Endodermal cell (in vitro differentiated cells): ENCODE results near the gene SLC47A2. TPM values are rescaled to one million over a fixed set of nuclear protein-coding genes. Genes with fewer than 3 reads are reported as not detected.
"Not testable (repeated sequence)": the region's sequence is repeated elsewhere in the genome, so short reads cannot be mapped to it uniquely, and the experiment has no call there.

ENCODE experiments used
- DNase-seq: peaks from one replicate; pipeline ENCODE4 v3.0.0-alpha.2; 2017
- H3K27ac ChIP-seq: 2 replicates; pipeline ENCODE4 v1.5.1; 2013; ENCODE audit warnings: mild to moderate bottlenecking, low read depth, low read length, moderate library complexity
- H3K27me3 ChIP-seq: 2 replicates; pipeline ENCODE4 v1.6.1; 2013; ENCODE audit warnings: mild to moderate bottlenecking, low read length, moderate library complexity; ENCODE audit not compliant: insufficient read depth, control insufficient read depth, poor library complexity, severe bottlenecking
- H3K36me3 ChIP-seq: 2 replicates; pipeline ENCODE4 v1.7.0; 2013; ENCODE audit warnings: mild to moderate bottlenecking, low read length, moderate library complexity; ENCODE audit not compliant: control insufficient read depth, insufficient read depth
- H3K4me1 ChIP-seq: one replicate; pipeline ENCODE4 v1.7.0; 2013; ENCODE audit warnings: low read length; ENCODE audit not compliant: control insufficient read depth, insufficient read depth
- H3K4me3 ChIP-seq: 2 replicates; pipeline ENCODE4 v1.5.1; 2013; ENCODE audit warnings: mild to moderate bottlenecking, low read length, moderate library complexity
- H3K9ac ChIP-seq: 2 replicates; pipeline ENCODE4 v1.6.1; 2013; ENCODE audit warnings: mild to moderate bottlenecking, low read length, moderate library complexity; ENCODE audit not compliant: poor library complexity, severe bottlenecking; ENCODE audit errors: extremely low read depth
- H3K9me3 ChIP-seq: 2 replicates; pipeline ENCODE4 v1.6.1; 2013; ENCODE audit warnings: mild to moderate bottlenecking, low read length, moderate library complexity; ENCODE audit not compliant: control insufficient read depth
- H3K27ac Mint-ChIP-seq: 2 replicates; pipeline ENCODE4 v1.8.0; 2020; ENCODE audit warnings: mixed read lengths
- H3K27me3 Mint-ChIP-seq: 2 replicates; pipeline ENCODE4 v1.8.0; 2021; ENCODE audit warnings: mild to moderate bottlenecking, mixed read lengths; ENCODE audit not compliant: insufficient read depth
- H3K36me3 Mint-ChIP-seq: 2 replicates; pipeline ENCODE4 v1.8.0; 2020; ENCODE audit warnings: low read depth, mixed read lengths
- H3K4me1 Mint-ChIP-seq: 2 replicates; pipeline ENCODE4 v1.8.0; 2020; ENCODE audit warnings: mixed read lengths
- H3K4me3 Mint-ChIP-seq: 2 replicates; pipeline ENCODE4 v1.8.0; 2020; ENCODE audit warnings: mild to moderate bottlenecking, moderate library complexity, mixed read lengths
- H3K9me3 Mint-ChIP-seq: 2 replicates; pipeline ENCODE4 v1.8.0; 2020; ENCODE audit warnings: mild to moderate bottlenecking, mixed read lengths
- WGBS, 2 experiments: methylation state at CpG; one replicate each; pipeline versions ENCODE4 v1.1.5 to v1.1.7; 2013; ENCODE audit warnings: missing lambda C conversion rate in 2 of 2, mixed read lengths in 1 of 2; ENCODE audit not compliant: insufficient coverage in 1 of 2, insufficient read length in 1 of 2; 5-methylcytosine and 5-hydroxymethylcytosine counted together
- total RNA-seq, 2 donors: library from RNA; stranded (reverse); fragmentation: NEBNext Ultra II Directional in 1 of 2; extraction: Animal tissue kit (Norgen Biotek cat#: 25700) in 1 of 2; gene quantifications; 2 replicates in 1 of 2; 3 replicates in 1 of 2; pipeline ENCODE4 v1.2.1, GENCODE V29; 2021
- TF ChIP-seq, protein P1 (sequence below): fragments of 200-600 bp; sonication (generic); conservative IDR thresholded peaks from 2 replicates; pipeline ENCODE4 v1.5.0; 2021; ENCODE audit warnings: antibody characterized with exemption, mild to moderate bottlenecking

Gene SLC47A2
- total RNA-seq, 2 donors from 2014 or later: not detected

DNA sequence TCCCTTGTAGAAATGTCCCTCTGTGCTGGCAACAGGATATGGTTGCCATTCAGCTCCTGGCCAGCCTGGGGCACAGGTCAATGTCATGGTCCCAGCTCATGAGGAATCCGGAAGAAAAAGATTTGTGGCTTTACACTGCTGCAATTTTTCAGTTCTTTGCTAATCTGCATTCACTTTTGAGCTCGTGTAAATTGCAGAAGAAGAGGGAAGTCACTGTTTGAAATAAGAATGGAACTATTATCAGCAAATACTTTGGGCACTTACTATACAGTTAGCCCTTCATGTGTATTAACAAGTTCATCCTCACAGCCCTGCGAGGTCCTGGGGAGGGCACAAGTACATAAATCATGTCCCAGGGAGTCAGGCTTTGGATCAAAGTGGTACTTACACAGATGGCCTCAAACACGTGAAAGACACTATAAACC is 14.2 kb downstream of the SLC47A2 start:
- H3K36me3 Mint-ChIP-seq: no peaks in the 10 kb centered on the region
- WGBS, 2 experiments: 86 to 89% methylated on average over 4 of the region's 4 CpGs
- no peaks in the 10 kb centered on the region for H3K9me3 Mint-ChIP-seq
- Histone ChIP-seq H3K9ac (no peak overlapping the region), H3K4me1 (peaks cover 8% of the 10 kb centered on the region), H3K36me3 (no peaks in the 10 kb centered on the region), H3K27me3 (no peaks in the 10 kb centered on the region), H3K9me3 (no peaks in the 10 kb centered on the region), H3K27ac (no peak overlapping the region), H3K4me3 (no peak overlapping the region)
- TF ChIP-seq, protein P1, sequence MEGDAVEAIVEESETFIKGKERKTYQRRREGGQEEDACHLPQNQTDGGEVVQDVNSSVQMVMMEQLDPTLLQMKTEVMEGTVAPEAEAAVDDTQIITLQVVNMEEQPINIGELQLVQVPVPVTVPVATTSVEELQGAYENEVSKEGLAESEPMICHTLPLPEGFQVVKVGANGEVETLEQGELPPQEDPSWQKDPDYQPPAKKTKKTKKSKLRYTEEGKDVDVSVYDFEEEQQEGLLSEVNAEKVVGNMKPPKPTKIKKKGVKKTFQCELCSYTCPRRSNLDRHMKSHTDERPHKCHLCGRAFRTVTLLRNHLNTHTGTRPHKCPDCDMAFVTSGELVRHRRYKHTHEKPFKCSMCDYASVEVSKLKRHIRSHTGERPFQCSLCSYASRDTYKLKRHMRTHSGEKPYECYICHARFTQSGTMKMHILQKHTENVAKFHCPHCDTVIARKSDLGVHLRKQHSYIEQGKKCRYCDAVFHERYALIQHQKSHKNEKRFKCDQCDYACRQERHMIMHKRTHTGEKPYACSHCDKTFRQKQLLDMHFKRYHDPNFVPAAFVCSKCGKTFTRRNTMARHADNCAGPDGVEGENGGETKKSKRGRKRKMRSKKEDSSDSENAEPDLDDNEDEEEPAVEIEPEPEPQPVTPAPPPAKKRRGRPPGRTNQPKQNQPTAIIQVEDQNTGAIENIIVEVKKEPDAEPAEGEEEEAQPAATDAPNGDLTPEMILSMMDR: no peak
- H3K27me3 Mint-ChIP-seq: no peaks in the 10 kb centered on the region
- DNase-seq: no peak
- H3K4me1 Mint-ChIP-seq: peaks cover 15% of the 10 kb centered on the region
- H3K4me3 Mint-ChIP-seq: no peak overlapping the region
- H3K27ac Mint-ChIP-seq: no peak overlapping the region

DNA sequence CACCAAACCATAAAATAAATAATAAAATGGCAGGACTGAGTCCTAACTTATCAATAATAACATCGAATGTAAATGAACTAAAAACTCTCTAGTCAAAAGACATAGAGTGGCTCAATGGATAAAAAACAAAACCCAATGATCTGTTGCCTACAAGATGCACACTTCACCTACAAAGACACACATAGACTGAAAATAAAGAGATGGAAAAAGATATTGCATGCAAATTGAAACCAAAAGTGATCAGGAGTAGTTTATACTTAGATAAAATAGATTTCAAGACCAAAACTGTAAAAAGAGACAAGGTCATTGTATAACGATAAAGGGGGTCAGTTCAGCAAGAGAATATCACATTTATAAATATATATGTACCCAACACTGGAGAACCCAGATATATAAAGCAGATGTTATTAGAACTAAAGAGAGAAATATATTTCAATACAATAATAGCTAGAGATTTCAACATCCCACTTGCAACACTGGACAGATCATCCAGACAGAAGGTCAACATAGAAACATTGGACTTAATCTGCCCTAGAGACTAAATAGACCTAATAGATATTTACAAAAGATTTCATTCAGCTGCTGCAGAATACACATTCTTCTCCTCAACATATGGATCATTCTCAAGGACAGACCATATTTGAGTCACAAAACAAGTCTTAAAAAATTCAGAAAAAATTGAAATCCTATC is 29.8 kb downstream of the SLC47A2 start:
- no peak overlapping the region for H3K27ac ChIP-seq
- TF ChIP-seq, protein P1: no peak
- H3K4me3 ChIP-seq: no peak overlapping the region
- H3K9me3 Mint-ChIP-seq: peaks cover 46% of the 10 kb centered on the region
- 82% methylated on average over 1 of the region's 2 CpGs; no CpG with 5 or more reads in 1 of the 2 experiments for WGBS, 2 experiments
- H3K9me3 ChIP-seq: peaks cover 23% of the 10 kb centered on the region
- peaks cover 49% of the 10 kb centered on the region for H3K36me3 Mint-ChIP-seq
- no peaks in the 10 kb centered on the region for H3K27me3 ChIP-seq
- no peak overlapping the region for H3K9ac ChIP-seq
- H3K27me3 Mint-ChIP-seq: no peaks in the 10 kb centered on the region
- H3K27ac Mint-ChIP-seq: no peak overlapping the region
- H3K4me3 Mint-ChIP-seq: no peak overlapping the region
- H3K4me1 ChIP-seq: no peaks in the 10 kb centered on the region
- H3K36me3 ChIP-seq: peaks cover 1% of the 10 kb centered on the region
- no peak for DNase-seq
- H3K4me1 Mint-ChIP-seq: no peaks in the 10 kb centered on the region

DNA sequence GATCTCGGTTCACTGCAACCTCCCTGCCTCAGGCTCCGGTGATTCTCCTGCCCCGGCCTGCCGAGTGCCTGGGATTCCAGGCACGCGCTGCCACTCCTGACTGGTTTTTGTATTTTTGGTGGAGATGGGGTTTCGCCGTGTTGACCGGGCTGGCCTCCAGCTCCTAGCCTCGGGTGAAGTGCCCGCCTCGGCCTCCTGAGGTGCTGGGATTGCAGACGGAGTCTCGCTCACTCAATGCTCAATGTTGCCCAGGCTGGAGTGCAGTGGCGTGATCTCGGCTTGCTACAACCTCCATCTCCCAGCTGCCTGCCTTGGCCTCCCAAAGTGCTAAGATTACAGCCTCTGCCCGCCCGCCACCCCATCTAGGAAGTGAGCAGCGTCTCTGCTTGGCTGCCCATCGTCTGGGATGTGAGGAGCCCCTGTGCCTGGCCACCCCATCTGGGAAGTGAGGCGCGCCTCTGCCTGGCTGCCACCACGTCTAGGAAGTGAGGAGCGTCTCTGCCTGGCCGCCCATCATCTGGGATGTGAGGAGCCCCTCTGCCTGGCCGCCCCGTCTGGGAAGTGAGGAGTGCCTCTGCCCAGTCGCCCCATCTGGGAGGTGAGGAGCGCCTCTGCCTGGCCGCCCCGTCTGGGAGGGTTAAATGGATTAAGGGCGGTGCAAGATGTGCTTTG is 31.3 kb downstream of the SLC47A2 start:
- not testable (repeated sequence) for H3K4me1 Mint-ChIP-seq, H3K9ac ChIP-seq, H3K4me1 ChIP-seq, H3K4me3 ChIP-seq, DNase-seq, H3K36me3 ChIP-seq, H3K4me3 Mint-ChIP-seq, H3K27me3 ChIP-seq, H3K27me3 Mint-ChIP-seq, H3K27ac ChIP-seq, H3K27ac Mint-ChIP-seq
- Mint-ChIP-seq H3K9me3 (peaks cover 34% of the 10 kb centered on the region), H3K36me3 (peaks cover 48% of the 10 kb centered on the region)
- WGBS, 2 experiments: 89% methylated on average over 25 of the region's 32 CpGs; no CpG with 5 or more reads in 1 of the 2 experiments
- peaks cover 19% of the 10 kb centered on the region for H3K9me3 ChIP-seq
